Measurements from ENCODE around the gene REC8. TPM values are rescaled to one million over a fixed set of nuclear protein-coding genes. Genes with fewer than 3 reads are reported as not detected.

The REC8 gene
- total and polyA plus RNA-seq, 2 of the 4 experiments (the other 2 are of a cell fraction): 0.36 to 3.5 TPM

- no TSS peak for BruUV-seq (replicated peaks)
- in situ Hi-C loops (cut with MboI; ENCODE audit: low sequenced_read_pairs): no loop called here
- no peak overlapping the region for H3K9ac ChIP-seq (ENCODE audit: low read depth, low read length)
Observed at GRCh38 chr14:24179294-24179960, 7.5 kb downstream of the REC8 start.

More at GRCh38 chr14:24179294-24179960, 7.5 kb downstream of the REC8 start:
- Histone ChIP-seq H3K18ac (ENCODE audit: low read depth, low read length) (no peak overlapping the region), H3K4me2 (ENCODE audit: low read depth, low read length) (no peak overlapping the region), H2BK120ac (ENCODE audit: low read depth, low read length) (no peak overlapping the region), H2BK5ac (ENCODE audit: low read depth, low read length, poor library complexity, severe bottlenecking) (no peak overlapping the region), H3K23ac (ENCODE audit: low read depth, low read length) (no peak overlapping the region), H3K56ac (ENCODE audit: extremely low read depth, insufficient read depth, low read length) (no peak overlapping the region), H2AK9ac (replicated peaks; ENCODE audit: low read depth, low read length, poor library complexity) (peak overlapping the region; percentile 51), H3K4me3 (ENCODE audit: insufficient read depth, low read depth, low read length) (no peak overlapping the region), H3K9me3 (ENCODE audit: control insufficient read depth, insufficient read depth, low read length) (no peaks in the 10 kb centered on the region), H4K20me1 (ENCODE audit: insufficient read depth, low read length) (no peaks in the 10 kb centered on the region), H3K36me3 (ENCODE audit: control insufficient read depth, insufficient read depth, low read length) (peaks cover 67% of the 10 kb centered on the region), H4K5ac (ENCODE audit: low read depth, low read length) (no peak overlapping the region), H2AK5ac (ENCODE audit: low read depth, low read length) (no peak overlapping the region), H3K27ac (ENCODE audit: insufficient read depth, low read length) (peak overlapping the region; percentile 22; the same call in 1 of the 2 replicates), H3K9me1 (ENCODE audit: insufficient read depth, low read length) (no peaks in the 10 kb centered on the region), H3K27me3 (ENCODE audit: control insufficient read depth, insufficient read depth, low read length) (no peaks in the 10 kb centered on the region), H4K8ac (ENCODE audit: low read depth in 2 of 2, low read length in 2 of 2) (no peak overlapping the region), H2AFZ (replicated peaks; ENCODE audit: low read length, poor library complexity) (peak overlapping the region; percentile 8), H2BK20ac (ENCODE audit: low read depth, low read length) (no peak overlapping the region), H3K14ac (replicated peaks; ENCODE audit: low read depth, low read length) (no peak overlapping the region), H2BK15ac (ENCODE audit: low read depth, low read length) (no peak overlapping the region), H3K4me1 (ENCODE audit: control insufficient read depth, insufficient read depth, low read length) (peaks cover 2% of the 10 kb centered on the region; the same call in 1 of the 2 replicates), H3K4ac (ENCODE audit: low read depth, low read length) (no peak overlapping the region), H3K79me1 (ENCODE audit: low read depth in 1 of 2, low read length in 2 of 2) (no peaks in the 10 kb centered on the region; a peak in 1 of 4 replicates), H4K91ac (ENCODE audit: insufficient read depth, low read depth, low read length) (no peak overlapping the region)
- ChIA-PET CTCF (interaction anchor here (1.1 kb wide), 1 partner anchor 10 kb away, joined by 5 read pairs; no protein-coding TSS in a partner anchor), POLR2A (ENCODE audit: unreplicated experiment) (no interaction called here)
- TF ChIP-seq CEBPB (IDR thresholded peaks at IDR 0.05; ENCODE audit: low read depth, low read length) (no peak), MAFK (IDR thresholded peaks at IDR 0.05; ENCODE audit: low read depth, low read length) (no peak), MAZ (IDR thresholded peaks at IDR 0.05; ENCODE audit: borderline replicate concordance, low read depth, low read length) (no peak), BHLHE40 (IDR thresholded peaks at IDR 0.05; ENCODE audit: low read depth, low read length) (no peak), POLR2A (IDR thresholded peaks at IDR 0.05; ENCODE audit: low read depth, low read length) (no peak), CTCF (conservative IDR thresholded peaks at IDR 0.05; ENCODE audit: low read depth, low read length) (no peak), USF2 (IDR thresholded peaks at IDR 0.05; ENCODE audit: low read depth, low read length) (no peak), MXI1 (IDR thresholded peaks at IDR 0.05; ENCODE audit: borderline replicate concordance, low read depth, low read length) (no peak), RAD21 (IDR thresholded peaks at IDR 0.05; ENCODE audit: low read length) (no peak), RFX5 (IDR thresholded peaks at IDR 0.05; ENCODE audit: low read depth, low read length) (no peak), FOS (IDR thresholded peaks at IDR 0.05; ENCODE audit: low read depth, low read length) (no peak), SMC3 (IDR thresholded peaks at IDR 0.05; ENCODE audit: low read depth, low read length) (no peak), ELK1 (IDR thresholded peaks at IDR 0.05; ENCODE audit: borderline replicate concordance, low read depth, low read length) (no peak), CHD1 (IDR thresholded peaks at IDR 0.05; ENCODE audit: low read depth, low read length) (no peak), NFE2L2 (IDR thresholded peaks at IDR 0.05; ENCODE audit: low read depth, low read length) (no peak), RCOR1 (IDR thresholded peaks at IDR 0.05; ENCODE audit: insufficient replicate concordance, low read length) (no peak)
- ATAC-seq (ENCODE audit: low read depth) (no peak; the same call in 1 of the 2 replicates), DNase-seq (no peak)
- 76% methylated on average over 4 of the region's 14 CpGs; no CpG with 5 or more reads in 1 of the 2 experiments for WGBS, 2 experiments (ENCODE audit: extremely low coverage in 2 of 2, insufficient read length in 1 of 2)
- dilution Hi-C loops (cut with HindIII; ENCODE audit: low sequenced_read_pairs, unreplicated experiment): no loop called here
- intact Hi-C loops (cut with micrococcal nuclease): no loop called here
